ENCODE data around the gene DDHD1.

The DDHD1 gene

GRCh38 chr14:53048631-53049030, 104.5 kb downstream of the DDHD1 start:
- no peaks in the 10 kb centered on the region for H3K4me1 ChIP-seq (ENCODE audit: control insufficient read depth, insufficient read depth, low read length)
- peaks cover 3 to 16% of the 10 kb centered on the region in 2 experiments; a peak in 2 of 3 replicates for H3K36me3 ChIP-seq (ENCODE audit: control insufficient read depth in 2 of 2, insufficient read depth in 1 of 2, low read length in 2 of 2)
- ChIA-PET CTCF (interaction anchor here (0.7 kb wide), 1 partner anchor 12 kb away, joined by 5 read pairs; no protein-coding TSS in a partner anchor), POLR2A (no interaction called here)
- TF ChIP-seq ZNF223 (tag by site-specific recombination; IDR thresholded peaks at IDR 0.05): no peak
- no peaks in the 10 kb centered on the region for H3K9me3 ChIP-seq (ENCODE audit: control insufficient read depth, insufficient read depth, low read depth, low read length)
- H3K27ac ChIP-seq (ENCODE audit: extremely low read depth, low read depth, low read length): no peak overlapping the region
- no peak overlapping the region for H3K4me3 ChIP-seq (ENCODE audit: low read depth, low read length)

GRCh38 chr14:53047307-53048069, 105.6 kb downstream of the DDHD1 start:
- ChIA-PET CTCF (interaction anchor here (0.7 kb wide), 1 partner anchor 325 kb away, joined by 5 read pairs; no protein-coding TSS in a partner anchor), POLR2A (interaction anchor here (0.6 to 0.7 kb wide), 2 partner anchors 99 to 269 kb away, joined by 3 to 5 read pairs; no protein-coding TSS in a partner anchor)
- no peak overlapping the region for H3K4me3 ChIP-seq (ENCODE audit: low read depth, low read length)
- peaks cover 3 to 24% of the 10 kb centered on the region in 2 experiments; a peak in 2 of 3 replicates for H3K36me3 ChIP-seq (ENCODE audit: control insufficient read depth in 2 of 2, insufficient read depth in 1 of 2, low read length in 2 of 2)
- TF ChIP-seq ZNF2 (tag by site-specific recombination; IDR thresholded peaks at IDR 0.05) (no peak), ZBTB17 (tag by site-specific recombination; IDR thresholded peaks at IDR 0.05) (no peak), ZNF530 (tag by site-specific recombination; IDR thresholded peaks at IDR 0.05; ENCODE audit: low read depth) (no peak), WT1 (tag by site-specific recombination; IDR thresholded peaks at IDR 0.05) (peak; percentile 34; the same call in 1 of the 2 replicates), TRIM28 (IDR thresholded peaks at IDR 0.05; ENCODE audit: borderline replicate concordance, low read length) (peak; percentile 50; the same call in 1 of the 2 replicates)
- H3K4me1 ChIP-seq (ENCODE audit: control insufficient read depth, insufficient read depth, low read length): no peaks in the 10 kb centered on the region
- H3K9me3 ChIP-seq (ENCODE audit: control insufficient read depth, insufficient read depth, low read depth, low read length): no peaks in the 10 kb centered on the region
- no peak overlapping the region for H3K27ac ChIP-seq (ENCODE audit: extremely low read depth, low read depth, low read length)

GRCh38 chr14:53044486-53044885, 108.6 kb downstream of the DDHD1 start:
- Histone ChIP-seq H3K36me3 (ENCODE audit: control insufficient read depth in 2 of 2, insufficient read depth in 1 of 2, low read length in 2 of 2) (peaks cover 17 to 41% of the 10 kb centered on the region in 2 experiments; a peak in 2 of 3 replicates), H3K4me1 (ENCODE audit: control insufficient read depth, insufficient read depth, low read length) (no peaks in the 10 kb centered on the region), H3K9me3 (ENCODE audit: control insufficient read depth, insufficient read depth, low read depth, low read length) (no peaks in the 10 kb centered on the region), H3K4me3 (ENCODE audit: low read depth, low read length) (no peak overlapping the region), H3K27ac (ENCODE audit: extremely low read depth, low read depth, low read length) (no peak overlapping the region)
- ChIA-PET POLR2A (no interaction called here), CTCF (interaction anchor here (1.0 to 1.6 kb wide), 2 partner anchors 9 to 10 kb away, joined by 3 to 8 read pairs; no protein-coding TSS in a partner anchor)
- TF ChIP-seq SETDB1 (IDR thresholded peaks at IDR 0.05; ENCODE audit: insufficient read length, low read length) (no peak), ZIC2 (tag by site-specific recombination; IDR thresholded peaks at IDR 0.05) (no peak), ZNF449 (tag by site-specific recombination; IDR thresholded peaks at IDR 0.05) (no peak), ZBTB21 (tag by site-specific recombination; IDR thresholded peaks at IDR 0.05) (no peak), ZNF223 (tag by site-specific recombination; IDR thresholded peaks at IDR 0.05) (no peak)

GRCh38 chr14:53043027-53043581, 110.0 kb downstream of the DDHD1 start:
- POLR2A ChIA-PET: no interaction called here
- CTCF ChIA-PET: interaction anchor here (0.5 to 1.6 kb wide), 7 partner anchors 11 to 218 kb away, joined by 3 to 8 read pairs (median 3); no protein-coding TSS in a partner anchor
- Histone ChIP-seq H3K27ac (ENCODE audit: extremely low read depth, low read depth, low read length) (no peak overlapping the region), H3K9me3 (ENCODE audit: control insufficient read depth, insufficient read depth, low read depth, low read length) (no peaks in the 10 kb centered on the region), H3K36me3 (ENCODE audit: control insufficient read depth in 2 of 2, insufficient read depth in 1 of 2, low read length in 2 of 2) (peaks cover 17 to 46% of the 10 kb centered on the region in 2 experiments), H3K4me1 (ENCODE audit: control insufficient read depth, insufficient read depth, low read length) (no peaks in the 10 kb centered on the region), H3K4me3 (ENCODE audit: low read depth, low read length) (no peak overlapping the region)
- no peak for TF ChIP-seq ZNF830 (tag by site-specific recombination; IDR thresholded peaks at IDR 0.05; ENCODE audit: low read depth)
- no peak for TF ChIP-seq KLF9 (tag by site-specific recombination; IDR thresholded peaks at IDR 0.05; ENCODE audit: low read depth)
- no peak for TF ChIP-seq ZBTB20 (tag by site-specific recombination; IDR thresholded peaks at IDR 0.05)
- no peak for TF ChIP-seq ZNF114 (tag by site-specific recombination; IDR thresholded peaks at IDR 0.05)
- no peak for TF ChIP-seq ZNF600 (tag by site-specific recombination; IDR thresholded peaks at IDR 0.05)
- TF ChIP-seq KLF1 (tag by site-specific recombination; IDR thresholded peaks at IDR 0.05): no peak
- TF ChIP-seq ZNF510 (tag by site-specific recombination; IDR thresholded peaks at IDR 0.05; ENCODE audit: insufficient replicate concordance): no peak
- no peak for TF ChIP-seq REPIN1 (tag by site-specific recombination; IDR thresholded peaks at IDR 0.05; ENCODE audit: low read depth)
- TF ChIP-seq OSR2 (tag by site-specific recombination; IDR thresholded peaks at IDR 0.05): no peak
- no peak for TF ChIP-seq ZNF416 (tag by site-specific recombination; IDR thresholded peaks at IDR 0.05)
- TF ChIP-seq ZNF530 (tag by site-specific recombination; IDR thresholded peaks at IDR 0.05; ENCODE audit: low read depth): no peak
- no peak for TF ChIP-seq MEIS1 (CRISPR knock-in tag; IDR thresholded peaks at IDR 0.05; ENCODE audit: borderline replicate concordance)
- no peak for TF ChIP-seq SP2 (tag by site-specific recombination; IDR thresholded peaks at IDR 0.05)
- TF ChIP-seq FEZF1 (tag by site-specific recombination; IDR thresholded peaks at IDR 0.05): no peak
- TF ChIP-seq ZFP41 (tag by site-specific recombination; IDR thresholded peaks at IDR 0.05; ENCODE audit: borderline replicate concordance): no peak
- TF ChIP-seq ZIC2 (tag by site-specific recombination; IDR thresholded peaks at IDR 0.05): no peak
- TF ChIP-seq ZNF639 (tag by site-specific recombination; IDR thresholded peaks at IDR 0.05): no peak
